H4 (cell line): ENCODE results near the gene PGLYRP1. TPM values are rescaled to one million over a fixed set of nuclear protein-coding genes. Genes with fewer than 3 reads are reported as not detected.

Experiments used
- DNase-seq: peaks from one replicate; pipeline ENCODE4 v3.0.0-alpha.2; 2015; ENCODE audit warnings: low spot score
- total RNA-seq: library from RNA; depleted of rRNA; stranded (reverse); fragments of >200 nt; shearing (Covaris generic); gene quantifications from 2 replicates; pipeline ENCODE4 v1.2.3, GENCODE V29; 2014; rRNA removed

Gene PGLYRP1
- total RNA-seq, 1 experiment from 2014 or later = not detected

DNA sequence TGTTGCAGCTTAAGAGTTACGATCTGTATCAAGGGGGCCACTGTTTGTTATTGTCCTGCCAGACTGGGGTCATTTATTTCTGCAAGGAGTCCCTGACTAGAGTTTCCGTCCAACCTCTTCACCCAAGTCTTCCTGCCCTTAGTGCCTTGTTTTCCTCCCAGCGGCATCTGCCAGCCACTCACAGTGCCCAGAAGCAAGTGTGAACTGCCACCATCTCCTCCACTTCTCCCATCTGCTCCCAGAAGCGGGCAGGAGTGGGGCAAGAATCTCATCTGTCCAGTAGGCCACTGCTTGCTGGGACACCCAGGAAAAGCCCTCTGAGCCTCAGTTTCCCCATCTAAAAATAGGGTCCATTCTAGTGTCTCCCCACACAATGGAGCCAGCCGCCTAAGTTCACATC, 53.2 kb downstream of the PGLYRP1 start:
- DNase-seq = no peak

Other genes with a start within 250 kb of the PGLYRP1 start
- 1.6 and 2.2 TPM in 2 replicates for gene DMPK, start 240.6 kb downstream of the PGLYRP1 start, total RNA-seq
- 5.9 and 7.8 TPM in 2 replicates for gene DMWD, start 230.2 kb downstream of the PGLYRP1 start, total RNA-seq
- not detected in 2 replicates for gene RSPH6A, start 207.7 kb downstream of the PGLYRP1 start, total RNA-seq
- 13.2 and 17.7 TPM in 2 replicates for gene SYMPK, start 159.9 kb downstream of the PGLYRP1 start, total RNA-seq
- gene FOXA3, start 158.7 kb downstream of the PGLYRP1 start, total RNA-seq = 0.31 TPM in 1 of 2 replicates, not detected in the other
- 8.7 and 13.0 TPM in 2 replicates for gene IRF2BP1, start 136.9 kb downstream of the PGLYRP1 start, total RNA-seq
- gene MYPOP, start 120.4 kb downstream of the PGLYRP1 start, total RNA-seq = 0.52 and 0.78 TPM in 2 replicates
- gene NANOS2, start 108.3 kb downstream of the PGLYRP1 start, total RNA-seq = not detected in 2 replicates
- gene NOVA2, start 49.2 kb downstream of the PGLYRP1 start, total RNA-seq = 0.19 and 0.37 TPM in 2 replicates
- 1.4 and 3.7 TPM in 2 replicates for gene CCDC61, start 27.6 kb downstream of the PGLYRP1 start, total RNA-seq
- gene IGFL4, start 17.9 kb upstream of the PGLYRP1 start, total RNA-seq = not detected in 2 replicates
- gene IGFL3, start 101.6 kb upstream of the PGLYRP1 start, total RNA-seq = 3.3 TPM in 1 of 2 replicates, not detected in the other
- not detected in 2 replicates for gene IGFL2, start 125.2 kb upstream of the PGLYRP1 start, total RNA-seq
- not detected in 2 replicates for gene IGFL1, start 206.7 kb upstream of the PGLYRP1 start, total RNA-seq